Measurements from ENCODE around the gene CFAP57. TPM values are rescaled to one million over a fixed set of nuclear protein-coding genes. Genes with fewer than 3 reads are reported as not detected.

CFAP57 gene
- total RNA-seq = under 1 TPM; 0.19 to 0.38 (median 0.24) TPM

DNA sequence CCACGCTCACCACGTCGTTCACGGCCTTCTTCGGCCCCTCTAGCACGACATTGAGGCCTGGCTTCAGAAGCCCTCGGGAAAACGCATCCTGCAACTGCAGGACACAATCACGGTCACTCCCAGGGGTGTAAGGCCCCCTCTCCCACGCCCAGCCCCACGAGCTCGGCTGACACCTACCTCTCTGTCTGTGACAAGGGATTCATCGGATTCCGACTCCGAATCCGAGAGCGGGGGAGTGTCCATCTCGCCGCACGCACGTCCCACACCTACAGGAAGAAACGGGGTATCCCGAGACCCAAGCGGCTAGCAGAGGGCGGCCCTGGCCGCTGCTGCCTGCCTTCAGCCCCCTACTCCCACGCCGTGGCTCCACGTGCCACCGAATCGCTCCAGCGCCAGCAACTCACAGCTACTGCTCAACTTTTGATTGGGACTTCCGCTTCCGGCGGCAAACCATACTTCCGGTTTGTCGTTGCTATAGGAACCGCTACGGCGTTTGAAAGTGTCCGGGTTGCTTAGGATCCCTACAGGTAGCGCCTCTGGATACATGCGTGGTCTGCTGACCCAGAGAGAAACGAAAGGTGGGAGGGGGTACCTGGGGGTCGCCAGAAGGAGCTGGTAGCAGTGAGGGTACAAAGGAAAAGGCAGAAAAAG, at the start of gene CFAP57, which contains the start of gene EBNA1BP2:
TSS of gene CFAP57 (plus strand) at position 455 of the 651 bp plus-strand sequence. CDS start 424 bp downstream, outside the sequence.
TSS of gene EBNA1BP2 (minus strand) at position 415 of the 651 bp plus-strand sequence. CDS start at position 243, 172 bp downstream.
- WGBS, 2 donors = 0% methylated on average over 43 to 44 of the region's 45 CpGs
- DNase-seq (ENCODE audit: low spot score in 2 of 2) = peak; percentile 94 to 98
- TF ChIP-seq, protein P1, sequence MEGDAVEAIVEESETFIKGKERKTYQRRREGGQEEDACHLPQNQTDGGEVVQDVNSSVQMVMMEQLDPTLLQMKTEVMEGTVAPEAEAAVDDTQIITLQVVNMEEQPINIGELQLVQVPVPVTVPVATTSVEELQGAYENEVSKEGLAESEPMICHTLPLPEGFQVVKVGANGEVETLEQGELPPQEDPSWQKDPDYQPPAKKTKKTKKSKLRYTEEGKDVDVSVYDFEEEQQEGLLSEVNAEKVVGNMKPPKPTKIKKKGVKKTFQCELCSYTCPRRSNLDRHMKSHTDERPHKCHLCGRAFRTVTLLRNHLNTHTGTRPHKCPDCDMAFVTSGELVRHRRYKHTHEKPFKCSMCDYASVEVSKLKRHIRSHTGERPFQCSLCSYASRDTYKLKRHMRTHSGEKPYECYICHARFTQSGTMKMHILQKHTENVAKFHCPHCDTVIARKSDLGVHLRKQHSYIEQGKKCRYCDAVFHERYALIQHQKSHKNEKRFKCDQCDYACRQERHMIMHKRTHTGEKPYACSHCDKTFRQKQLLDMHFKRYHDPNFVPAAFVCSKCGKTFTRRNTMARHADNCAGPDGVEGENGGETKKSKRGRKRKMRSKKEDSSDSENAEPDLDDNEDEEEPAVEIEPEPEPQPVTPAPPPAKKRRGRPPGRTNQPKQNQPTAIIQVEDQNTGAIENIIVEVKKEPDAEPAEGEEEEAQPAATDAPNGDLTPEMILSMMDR (IDR thresholded peaks at IDR 0.05) = no peak
- no peak for TF ChIP-seq POLR2A (IDR thresholded peaks at IDR 0.05)
- intact Hi-C loops (cut with DNase I; ENCODE audit: low total_unique reads) = no loop called here
- peak within 1 kb of the TSS; percentile 91 for H3K4me3 ChIP-seq (ENCODE audit: low read depth, poor library complexity, severe bottlenecking)

DNA sequence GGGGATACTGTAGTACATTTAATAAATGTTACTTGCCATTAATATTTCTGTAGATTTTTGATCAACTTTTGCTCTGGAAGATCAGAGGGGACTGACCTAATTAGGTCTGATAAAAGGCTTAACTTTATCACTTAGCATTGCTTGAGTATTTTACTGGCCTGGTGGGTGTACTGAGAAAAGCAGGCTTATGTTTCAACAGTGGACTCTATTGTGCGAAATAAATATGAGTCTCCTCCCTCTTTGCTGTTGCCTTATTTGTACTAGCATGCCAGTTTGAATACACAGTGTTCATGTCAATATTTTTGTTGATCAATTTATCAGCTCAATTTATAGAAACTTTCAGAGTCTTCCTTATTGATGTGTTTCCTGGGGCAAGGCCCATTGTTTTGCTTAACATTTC, 49.1 kb upstream of the CFAP57 start:
- WGBS, 2 donors = 61 to 64% methylated on average over 1 of the region's 1 CpG
- H3K4me3 ChIP-seq (ENCODE audit: low read depth, poor library complexity, severe bottlenecking) = no peak overlapping the region
- TF ChIP-seq, protein P1 (IDR thresholded peaks at IDR 0.05) = no peak
- no peak for TF ChIP-seq POLR2A (IDR thresholded peaks at IDR 0.05)
- DNase-seq (ENCODE audit: low spot score in 2 of 2) = no peak
- intact Hi-C loops (cut with DNase I; ENCODE audit: low total_unique reads) = no loop called here

DNA sequence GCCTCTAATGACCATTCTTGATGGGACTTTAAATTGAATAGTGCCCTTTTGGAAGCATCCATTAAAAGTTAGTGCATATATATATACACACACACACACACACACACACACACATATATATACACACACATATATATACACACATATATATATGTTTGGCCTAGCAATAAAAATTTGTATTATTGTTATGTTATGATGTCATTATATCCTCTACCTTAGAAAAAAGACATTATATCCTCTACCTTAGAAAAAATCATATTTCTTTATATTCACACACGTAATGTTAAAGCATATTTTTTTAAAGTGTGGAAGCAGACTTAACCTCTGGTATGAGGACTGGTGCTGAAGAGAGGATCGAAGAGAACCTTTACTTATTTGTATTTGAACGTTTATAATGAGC, 43.3 kb upstream of the CFAP57 start:
- intact Hi-C loops (cut with DNase I; ENCODE audit: low total_unique reads) = no loop called here
- no peak overlapping the region for H3K4me3 ChIP-seq (ENCODE audit: low read depth, poor library complexity, severe bottlenecking)
- no peak for TF ChIP-seq POLR2A (IDR thresholded peaks at IDR 0.05)
- TF ChIP-seq, protein P1 (IDR thresholded peaks at IDR 0.05) = no peak
- DNase-seq (ENCODE audit: low spot score in 2 of 2) = no peak
- WGBS, 2 donors = 87 to 88% methylated on average over 3 of the region's 3 CpGs

DNA sequence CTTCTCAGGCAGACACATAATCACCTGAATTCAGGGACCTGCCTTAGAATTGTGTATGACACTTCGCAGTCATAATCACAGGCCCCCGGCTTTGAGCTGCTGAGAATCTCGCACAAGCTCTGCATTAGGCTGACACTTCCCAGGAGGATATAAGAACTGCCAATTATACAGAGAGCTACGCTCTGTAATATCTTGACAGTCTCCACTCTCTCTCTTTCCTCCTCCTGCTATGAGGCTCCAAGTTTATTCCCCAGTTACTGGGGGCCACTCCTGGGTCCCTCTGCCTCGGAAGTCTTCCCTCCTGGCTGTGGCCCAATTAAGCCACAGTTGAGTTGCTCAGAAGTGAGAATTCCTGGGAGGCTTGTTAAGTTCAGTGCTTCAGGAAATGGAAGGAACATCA, 42.7 kb upstream of the CFAP57 start:
- no peak overlapping the region for H3K4me3 ChIP-seq (ENCODE audit: low read depth, poor library complexity, severe bottlenecking)
- intact Hi-C loops (cut with DNase I; ENCODE audit: low total_unique reads) = no loop called here
- peak in 1 of 2 donors; percentile 37 for DNase-seq (ENCODE audit: low spot score in 2 of 2)
- TF ChIP-seq POLR2A (IDR thresholded peaks at IDR 0.05) = no peak
- TF ChIP-seq, protein P1 (IDR thresholded peaks at IDR 0.05) = no peak
- WGBS, 2 donors = 65 to 70% methylated on average over 5 of the region's 5 CpGs

DNA sequence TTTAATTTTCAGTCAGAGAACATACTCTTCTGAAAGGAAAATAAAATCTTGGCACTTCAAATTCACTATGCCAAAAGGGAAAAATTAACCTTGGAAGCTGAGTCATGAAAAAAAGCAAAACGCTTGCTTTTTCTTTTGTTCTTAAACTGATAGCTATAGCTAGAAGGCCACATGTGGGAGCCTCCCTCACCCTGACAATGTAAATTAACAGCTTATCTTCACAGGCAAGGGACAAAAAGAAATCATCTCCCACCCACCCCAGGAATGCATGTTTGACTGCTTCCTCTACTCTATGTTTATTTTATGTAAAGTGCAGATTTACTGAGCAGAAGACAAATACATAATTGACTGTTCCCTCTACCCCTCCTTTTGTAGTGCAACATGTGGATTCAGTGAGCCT, 38.1 kb upstream of the CFAP57 start:
- WGBS, 2 donors = 19 to 26% methylated on average over 1 of the region's 1 CpG
- intact Hi-C loops (cut with DNase I; ENCODE audit: low total_unique reads) = no loop called here
- TF ChIP-seq, protein P1 (IDR thresholded peaks at IDR 0.05) = no peak
- no peak for TF ChIP-seq POLR2A (IDR thresholded peaks at IDR 0.05)
- DNase-seq (ENCODE audit: low spot score in 2 of 2) = no peak
- H3K4me3 ChIP-seq (ENCODE audit: low read depth, poor library complexity, severe bottlenecking) = no peak overlapping the region

DNA sequence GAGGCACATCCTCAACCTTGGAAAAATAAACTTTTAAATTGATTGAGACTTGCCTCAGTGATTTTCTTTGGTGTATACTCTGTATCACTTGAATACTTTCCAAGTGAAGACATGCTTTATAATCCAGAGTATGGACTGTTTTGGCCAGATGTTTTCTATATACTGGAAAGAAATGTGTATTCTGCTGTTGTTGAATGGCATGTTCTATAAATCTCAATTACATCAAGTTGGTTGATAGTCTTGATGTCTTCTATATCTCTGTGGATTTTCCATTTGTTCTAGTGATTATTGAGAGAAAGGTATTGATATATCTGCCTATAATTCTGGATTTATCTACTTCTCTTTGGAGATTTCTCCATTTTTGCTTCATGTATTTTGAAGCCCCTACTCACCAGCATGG, 37.5 kb upstream of the CFAP57 start:
- TF ChIP-seq, protein P1 (IDR thresholded peaks at IDR 0.05) = no peak
- TF ChIP-seq POLR2A (IDR thresholded peaks at IDR 0.05) = no peak
- H3K4me3 ChIP-seq (ENCODE audit: low read depth, poor library complexity, severe bottlenecking) = no peak overlapping the region
- intact Hi-C loops (cut with DNase I; ENCODE audit: low total_unique reads) = no loop called here
- no peak for DNase-seq (ENCODE audit: low spot score in 2 of 2)
